Parathyroid adenoma (tissue), 2 donors: Measurements from ENCODE around the gene ANGPTL2.

Experiments used
- H2AFZ ChIP-seq: fragments of 300-600 bp; sonication (generic); one replicate; pipeline ENCODE4 v1.7.0; 2017; ENCODE audit warnings: antibody characterized with exemption, mild to moderate bottlenecking
- H3K27ac ChIP-seq: fragments of 300-600 bp; sonication (generic); one replicate; pipeline ENCODE4 v1.7.0; 2017
- H3K27me3 ChIP-seq: fragments of 300-600 bp; sonication (generic); one replicate; pipeline ENCODE4 v1.7.0; 2017; ENCODE audit warnings: low read length; ENCODE audit not compliant: control insufficient read depth, insufficient read depth
- H3K36me3 ChIP-seq: fragments of 300-600 bp; sonication (generic); one replicate; pipeline ENCODE4 v1.7.0; 2017; ENCODE audit warnings: low read length; ENCODE audit not compliant: control insufficient read depth, insufficient read depth
- H3K4me1 ChIP-seq: fragments of 300-600 bp; sonication (generic); one replicate; pipeline ENCODE4 v1.7.0; 2017; ENCODE audit warnings: control low read depth
- H3K4me2 ChIP-seq: fragments of 300-600 bp; sonication (generic); one replicate; pipeline ENCODE4 v1.7.0; 2017; ENCODE audit warnings: low read length
- H3K4me3 ChIP-seq: fragments of 300-600 bp; sonication (generic); one replicate; pipeline ENCODE4 v1.7.0; 2017; ENCODE audit warnings: low read depth, low read length
- H3K79me2 ChIP-seq: fragments of 300-600 bp; sonication (generic); one replicate; pipeline ENCODE4 v1.7.0; 2017; ENCODE audit warnings: control low read depth
- H3K9ac ChIP-seq: fragments of 300-600 bp; sonication (generic); one replicate; pipeline ENCODE4 v1.7.0; 2017; ENCODE audit warnings: mild to moderate bottlenecking
- H3K9me3 ChIP-seq: fragments of 300-600 bp; sonication (generic); one replicate; pipeline ENCODE4 v1.7.0; 2017; ENCODE audit warnings: low read length; ENCODE audit not compliant: control insufficient read depth
- CTCF ChIP-seq: fragments of 300-600 bp; sonication (generic); IDR thresholded peaks from one replicate; pipeline ENCODE4 v1.7.0; 2017; ENCODE audit warnings: antibody characterized with exemption, mild to moderate bottlenecking
- donor health status: primary hyperparathyroidism.

The ANGPTL2 gene

GRCh38 chr9:127049581-127049980 is 72.9 kb downstream of the ANGPTL2 start:
- Histone ChIP-seq H2AFZ (no peak overlapping the region), H3K9me3 (no peaks in the 10 kb centered on the region), H3K79me2 (no peaks in the 10 kb centered on the region), H3K36me3 (no peaks in the 10 kb centered on the region), H3K9ac (no peak overlapping the region), H3K4me1 (no peaks in the 10 kb centered on the region), H3K4me3 (no peak overlapping the region), H3K27ac (no peak overlapping the region), H3K4me2 (no peak overlapping the region), H3K27me3 (no peaks in the 10 kb centered on the region)
- TF ChIP-seq CTCF, result no peak

- no peak overlapping the region for H3K4me3 ChIP-seq
- H3K4me1 ChIP-seq, result no peaks in the 10 kb centered on the region
- H3K27ac ChIP-seq, result no peak overlapping the region
Observed at GRCh38 chr9:127049044-127049443, 73.4 kb downstream of the ANGPTL2 start.

GRCh38 chr9:127047971-127048370 is 74.5 kb downstream of the ANGPTL2 start:
- H2AFZ ChIP-seq, result no peak overlapping the region
- no peak overlapping the region for H3K4me2 ChIP-seq
- no peaks in the 10 kb centered on the region for H3K79me2 ChIP-seq
- TF ChIP-seq CTCF, result no peak
- no peaks in the 10 kb centered on the region for H3K27me3 ChIP-seq
- H3K4me1 ChIP-seq, result no peaks in the 10 kb centered on the region
- no peak overlapping the region for H3K4me3 ChIP-seq
- H3K9ac ChIP-seq, result no peak overlapping the region
- H3K36me3 ChIP-seq, result no peaks in the 10 kb centered on the region
- H3K27ac ChIP-seq, result peak overlapping the region; percentile 15
- H3K9me3 ChIP-seq, result no peaks in the 10 kb centered on the region

More at GRCh38 chr9:127049044-127049443, 73.4 kb downstream of the ANGPTL2 start:
- Histone ChIP-seq H3K9ac (no peak overlapping the region), H3K79me2 (no peaks in the 10 kb centered on the region), H3K27me3 (no peaks in the 10 kb centered on the region), H2AFZ (no peak overlapping the region), H3K9me3 (no peaks in the 10 kb centered on the region), H3K4me2 (no peak overlapping the region), H3K36me3 (no peaks in the 10 kb centered on the region)
- no peak for TF ChIP-seq CTCF

- H3K4me2 ChIP-seq, result no peak overlapping the region
- no peak overlapping the region for H3K9ac ChIP-seq
- no peaks in the 10 kb centered on the region for H3K36me3 ChIP-seq
- no peak overlapping the region for H3K4me3 ChIP-seq
- H2AFZ ChIP-seq, result no peak overlapping the region
- no peaks in the 10 kb centered on the region for H3K4me1 ChIP-seq
- no peak overlapping the region for H3K27ac ChIP-seq
- no peak for TF ChIP-seq CTCF
- H3K79me2 ChIP-seq, result no peaks in the 10 kb centered on the region
- no peaks in the 10 kb centered on the region for H3K27me3 ChIP-seq
- H3K9me3 ChIP-seq, result no peaks in the 10 kb centered on the region
Observed at GRCh38 chr9:127045148-127045547, 77.3 kb downstream of the ANGPTL2 start.

GRCh38 chr9:127039492-127039891 is 82.9 kb downstream of the ANGPTL2 start:
- Histone ChIP-seq H3K4me1 (no peaks in the 10 kb centered on the region), H3K79me2 (no peaks in the 10 kb centered on the region), H3K4me3 (no peak overlapping the region), H3K4me2 (no peak overlapping the region), H3K27me3 (no peaks in the 10 kb centered on the region), H3K9ac (no peak overlapping the region), H3K9me3 (no peaks in the 10 kb centered on the region), H3K27ac (no peak overlapping the region), H2AFZ (no peak overlapping the region), H3K36me3 (no peaks in the 10 kb centered on the region)
- TF ChIP-seq CTCF, result no peak
